Measurements from ENCODE around the gene ZNF532.

DNA sequence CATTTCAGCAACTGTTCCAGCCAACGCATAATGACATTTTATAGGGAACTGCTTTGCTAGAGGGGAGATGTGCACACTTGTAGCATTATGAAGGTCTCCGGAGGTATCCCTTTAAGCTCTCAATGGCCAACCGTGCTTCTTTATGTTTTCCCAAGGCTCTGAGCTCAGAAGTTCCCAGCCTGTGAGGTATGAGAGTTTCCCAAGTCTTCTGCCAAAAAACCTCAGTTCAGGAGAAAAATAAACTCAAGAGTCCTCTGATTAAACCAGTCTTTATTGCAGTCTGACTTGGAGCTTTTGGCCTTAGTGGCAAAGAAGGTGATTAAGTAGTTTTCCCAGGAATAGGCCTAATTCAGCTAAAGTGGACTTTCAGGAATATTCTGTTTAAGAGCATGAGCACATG, 35.4 kb upstream of the ZNF532 start:
- TF ChIP-seq, protein P1, sequence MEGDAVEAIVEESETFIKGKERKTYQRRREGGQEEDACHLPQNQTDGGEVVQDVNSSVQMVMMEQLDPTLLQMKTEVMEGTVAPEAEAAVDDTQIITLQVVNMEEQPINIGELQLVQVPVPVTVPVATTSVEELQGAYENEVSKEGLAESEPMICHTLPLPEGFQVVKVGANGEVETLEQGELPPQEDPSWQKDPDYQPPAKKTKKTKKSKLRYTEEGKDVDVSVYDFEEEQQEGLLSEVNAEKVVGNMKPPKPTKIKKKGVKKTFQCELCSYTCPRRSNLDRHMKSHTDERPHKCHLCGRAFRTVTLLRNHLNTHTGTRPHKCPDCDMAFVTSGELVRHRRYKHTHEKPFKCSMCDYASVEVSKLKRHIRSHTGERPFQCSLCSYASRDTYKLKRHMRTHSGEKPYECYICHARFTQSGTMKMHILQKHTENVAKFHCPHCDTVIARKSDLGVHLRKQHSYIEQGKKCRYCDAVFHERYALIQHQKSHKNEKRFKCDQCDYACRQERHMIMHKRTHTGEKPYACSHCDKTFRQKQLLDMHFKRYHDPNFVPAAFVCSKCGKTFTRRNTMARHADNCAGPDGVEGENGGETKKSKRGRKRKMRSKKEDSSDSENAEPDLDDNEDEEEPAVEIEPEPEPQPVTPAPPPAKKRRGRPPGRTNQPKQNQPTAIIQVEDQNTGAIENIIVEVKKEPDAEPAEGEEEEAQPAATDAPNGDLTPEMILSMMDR (IDR thresholded peaks at IDR 0.05; ENCODE audit: low read length): no peak
- no peak for TF ChIP-seq EZH2phosphoT487 (IDR thresholded peaks at IDR 0.05; ENCODE audit: low read length)
- TF ChIP-seq EZH2 (optimal IDR thresholded peaks at IDR 0.05; ENCODE audit: low read depth, low read length): no peak
